Hypothalamus (tissue), 51 donors: Measurements from ENCODE around the gene C6orf136.

Source experiments
- DNase-seq, 51 donors: peaks; one replicate each; lab custom pipeline; 2025; lab: John Stamatoyannopoulos, UW

C6orf136 gene

DNA sequence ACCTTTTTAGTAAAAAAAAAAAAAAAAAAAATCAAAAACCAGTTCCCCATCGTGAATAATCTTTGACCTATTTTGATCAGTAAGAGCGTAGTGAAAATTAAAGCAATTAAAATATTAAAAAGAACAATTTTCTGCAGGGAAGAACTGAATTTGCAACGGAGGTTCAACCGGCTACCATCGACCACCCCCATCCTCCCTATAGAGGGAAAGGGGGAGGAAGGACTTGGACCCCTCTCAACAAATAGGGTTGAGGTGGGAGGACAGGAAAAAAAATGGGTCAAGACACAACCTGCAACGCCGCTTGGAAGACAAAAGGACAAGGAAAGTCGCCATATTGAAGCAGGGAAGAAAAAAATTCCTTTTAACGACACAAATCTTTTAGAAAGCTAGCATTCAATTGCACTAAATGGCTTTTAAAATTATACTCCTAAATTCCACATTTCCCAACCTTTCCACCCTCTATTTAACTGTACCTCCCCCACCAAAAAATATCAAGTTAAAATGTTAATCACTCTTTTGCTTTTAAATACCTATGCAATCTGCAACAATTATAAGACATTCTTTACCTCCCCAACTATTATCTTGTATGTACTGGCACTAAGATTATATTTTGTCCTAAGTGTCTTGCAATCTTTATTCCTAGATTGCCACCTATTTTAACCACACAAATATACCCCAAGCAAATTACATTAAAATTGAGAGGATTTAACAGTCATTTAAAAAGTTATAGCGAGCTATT, 31.5 kb upstream of the C6orf136 start:
- peak in 15 of 51 donors; percentile 6 to 82 (median 28) for DNase-seq

DNA sequence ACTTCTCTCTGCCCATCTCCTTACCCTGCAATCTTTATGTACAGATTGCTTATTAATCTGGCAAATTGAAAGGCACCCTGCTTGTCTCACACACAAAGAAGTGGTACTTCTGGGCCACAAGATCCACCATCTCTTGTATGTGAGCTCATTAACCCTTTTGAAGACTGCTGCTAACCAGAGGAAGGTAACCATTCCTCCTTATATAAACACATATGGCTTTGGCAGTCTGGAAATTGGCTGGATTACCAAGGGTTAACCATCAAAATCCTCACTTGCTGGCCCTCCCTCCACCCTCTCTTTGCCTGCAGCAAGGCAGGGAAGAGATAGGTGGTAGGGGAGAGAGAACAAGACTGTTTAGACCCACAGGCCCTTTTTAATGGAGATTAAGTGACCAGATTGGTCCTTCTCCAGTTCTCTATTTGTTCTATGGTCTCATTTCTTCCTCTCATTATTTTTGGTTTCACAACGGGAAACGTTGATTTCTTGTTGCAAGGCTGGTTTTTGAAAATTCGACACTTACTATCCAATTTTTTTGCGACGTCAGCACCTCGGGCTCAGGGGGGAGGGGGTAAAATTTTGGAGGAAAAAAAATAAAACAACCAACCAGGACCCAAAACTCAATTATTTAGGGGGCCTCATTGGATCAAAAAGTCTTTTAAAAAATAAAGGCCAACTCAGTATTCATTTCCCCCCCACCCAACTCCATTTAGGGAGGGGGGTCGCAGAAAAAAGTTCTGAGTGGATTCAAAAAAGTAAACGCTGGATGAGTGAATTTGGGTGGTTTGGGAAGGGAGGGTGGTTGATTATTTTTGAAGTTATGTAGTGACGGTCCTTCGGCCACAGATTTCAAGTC, 30.7 kb upstream of the C6orf136 start:
- peak in 2 of 51 donors; percentile 12 to 44 for DNase-seq

DNA sequence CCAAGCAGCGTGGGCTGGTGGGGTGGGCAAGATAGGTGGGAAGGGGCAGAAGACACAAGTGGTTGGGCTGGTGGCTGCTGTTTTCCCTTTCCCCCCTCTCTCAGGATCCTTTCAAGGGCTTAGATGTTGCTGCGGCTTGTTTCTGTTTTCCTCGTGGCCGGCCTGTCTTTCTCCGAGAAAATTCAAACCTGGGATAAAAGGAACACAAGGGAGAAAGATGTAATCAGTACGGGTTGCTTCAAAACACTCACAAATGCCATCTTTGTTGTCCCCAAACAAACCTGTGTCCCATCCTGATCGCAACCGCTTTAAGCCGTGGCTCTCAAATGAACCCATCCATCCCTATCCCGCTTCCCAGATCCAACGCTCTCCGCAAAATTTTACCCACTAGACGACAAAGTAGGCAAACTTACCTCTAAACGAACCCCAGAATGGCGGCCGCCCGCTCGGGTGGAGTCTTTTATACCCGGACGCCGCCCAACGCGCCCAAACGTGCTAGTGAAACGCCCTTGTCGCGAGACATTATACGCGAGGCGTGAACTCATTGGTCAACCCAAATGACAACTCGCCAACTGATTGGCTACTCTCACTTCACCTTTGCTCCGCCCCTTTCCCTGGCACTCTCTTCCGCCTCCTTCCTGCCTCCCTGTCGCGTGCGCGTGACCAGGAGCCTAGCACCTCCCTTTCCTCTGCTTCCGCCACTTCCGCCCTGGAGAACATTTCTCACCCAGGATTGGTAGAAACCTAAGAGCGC, 29.9 kb upstream of the C6orf136 start, which contains the start of gene PPP1R10:
PPP1R10 (minus strand) TSS at position 433 of the 754 bp plus-strand sequence. CDS start 7,299 bp downstream, outside the sequence.
- peak; percentile 64 to 100 (median 98) for DNase-seq

DNA sequence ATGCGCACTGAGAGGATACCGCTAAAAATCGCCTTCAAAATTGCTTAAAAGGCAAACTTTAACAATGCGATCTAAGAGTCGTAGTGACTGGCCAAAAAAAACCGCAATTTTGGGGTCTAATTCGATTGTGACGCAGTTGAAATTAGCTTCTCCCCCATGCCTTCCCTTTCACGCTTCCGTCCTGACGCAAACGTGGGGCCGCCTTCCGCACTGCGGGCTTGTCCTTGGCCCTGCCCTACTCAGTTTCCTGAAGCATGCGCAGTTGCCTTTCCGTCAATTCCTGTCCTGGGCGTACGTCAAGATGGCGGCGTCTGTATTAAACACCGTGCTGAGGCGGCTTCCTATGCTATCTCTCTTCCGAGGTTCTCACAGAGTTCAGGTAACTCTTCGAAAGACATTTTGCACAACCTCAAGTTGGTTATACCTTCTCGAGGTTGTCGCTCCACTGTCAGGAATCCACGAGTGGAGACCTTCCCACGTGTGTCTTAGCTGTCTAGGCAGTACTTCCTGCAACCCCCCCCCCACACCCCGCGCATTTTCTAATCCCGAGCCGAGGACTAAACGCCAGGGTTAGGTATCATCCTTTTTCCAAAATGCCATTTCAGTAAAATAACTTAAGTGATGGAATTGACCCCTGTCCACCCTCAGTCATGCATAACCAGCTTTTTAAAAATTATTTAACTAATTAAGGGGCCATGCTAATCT, 29.2 kb upstream of the C6orf136 start, which contains the start of gene MRPS18B:
MRPS18B (plus strand) TSS at position 276 of the 705 bp plus-strand sequence; CDS start at position 302, 26 bp downstream.
- DNase-seq = peak; percentile 62 to 100 (median 95)

DNA sequence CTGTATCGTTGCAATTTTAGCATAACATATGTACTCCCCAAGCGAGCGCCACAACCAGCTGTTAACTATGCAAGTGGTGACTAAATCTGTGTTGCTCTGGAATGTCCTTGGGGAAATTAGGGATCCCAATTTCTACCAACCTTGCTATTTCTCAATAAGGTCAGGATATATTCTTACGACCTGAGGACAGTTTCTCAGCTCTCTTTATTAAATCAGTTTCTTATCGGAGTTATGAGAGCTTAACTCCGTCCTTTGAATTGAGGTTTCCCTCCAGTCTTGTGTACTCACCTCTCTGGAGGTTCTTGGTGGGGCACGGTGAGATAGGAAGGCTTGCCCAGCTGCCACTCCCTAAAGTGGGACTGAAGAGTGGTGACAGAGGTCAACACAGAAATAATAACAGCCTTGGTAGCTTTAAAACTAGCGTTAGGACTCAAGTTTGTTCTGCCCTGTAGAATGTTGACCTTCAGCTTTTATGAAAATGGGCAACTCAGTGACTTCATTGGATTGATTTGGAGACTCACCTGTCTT, 28.6 kb upstream of the C6orf136 start:
- DNase-seq = no peak

DNA sequence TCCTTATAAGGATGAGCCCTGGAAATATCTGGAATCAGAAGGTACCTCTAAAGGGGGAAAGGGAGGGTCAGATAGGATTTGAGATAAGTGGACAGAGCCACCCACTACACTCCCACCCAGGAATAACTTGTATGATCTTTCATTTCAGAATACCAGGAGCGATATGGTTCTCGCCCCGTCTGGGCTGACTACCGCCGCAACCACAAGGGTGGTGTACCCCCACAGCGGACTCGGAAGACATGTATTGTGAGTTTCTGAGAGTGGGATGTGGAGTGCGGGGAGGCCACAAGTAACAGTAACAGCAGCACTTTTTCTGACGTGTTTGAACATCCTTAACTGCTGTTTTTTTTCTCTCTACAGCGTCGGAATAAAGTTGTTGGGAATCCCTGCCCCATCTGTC, 27.4 kb upstream of the C6orf136 start:
- no peak for DNase-seq

DNA sequence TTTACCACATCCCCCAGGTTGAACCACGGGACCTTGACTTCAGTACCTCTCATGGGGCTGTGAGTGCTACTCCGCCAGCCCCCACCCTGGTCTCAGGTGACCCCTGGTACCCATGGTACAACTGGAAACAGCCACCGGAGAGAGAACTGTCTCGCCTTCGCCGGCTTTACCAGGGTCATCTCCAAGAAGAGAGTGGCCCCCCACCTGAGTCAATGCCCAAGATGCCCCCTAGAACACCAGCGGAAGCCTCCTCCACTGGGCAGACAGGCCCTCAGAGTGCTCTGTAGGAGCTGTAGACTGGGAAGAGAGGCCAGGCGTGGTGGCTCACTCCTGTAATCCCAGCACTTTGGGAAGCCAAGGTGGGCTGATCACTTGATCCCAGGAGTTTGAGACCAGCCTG, 21.4 kb upstream of the C6orf136 start:
- no peak for DNase-seq

DNA sequence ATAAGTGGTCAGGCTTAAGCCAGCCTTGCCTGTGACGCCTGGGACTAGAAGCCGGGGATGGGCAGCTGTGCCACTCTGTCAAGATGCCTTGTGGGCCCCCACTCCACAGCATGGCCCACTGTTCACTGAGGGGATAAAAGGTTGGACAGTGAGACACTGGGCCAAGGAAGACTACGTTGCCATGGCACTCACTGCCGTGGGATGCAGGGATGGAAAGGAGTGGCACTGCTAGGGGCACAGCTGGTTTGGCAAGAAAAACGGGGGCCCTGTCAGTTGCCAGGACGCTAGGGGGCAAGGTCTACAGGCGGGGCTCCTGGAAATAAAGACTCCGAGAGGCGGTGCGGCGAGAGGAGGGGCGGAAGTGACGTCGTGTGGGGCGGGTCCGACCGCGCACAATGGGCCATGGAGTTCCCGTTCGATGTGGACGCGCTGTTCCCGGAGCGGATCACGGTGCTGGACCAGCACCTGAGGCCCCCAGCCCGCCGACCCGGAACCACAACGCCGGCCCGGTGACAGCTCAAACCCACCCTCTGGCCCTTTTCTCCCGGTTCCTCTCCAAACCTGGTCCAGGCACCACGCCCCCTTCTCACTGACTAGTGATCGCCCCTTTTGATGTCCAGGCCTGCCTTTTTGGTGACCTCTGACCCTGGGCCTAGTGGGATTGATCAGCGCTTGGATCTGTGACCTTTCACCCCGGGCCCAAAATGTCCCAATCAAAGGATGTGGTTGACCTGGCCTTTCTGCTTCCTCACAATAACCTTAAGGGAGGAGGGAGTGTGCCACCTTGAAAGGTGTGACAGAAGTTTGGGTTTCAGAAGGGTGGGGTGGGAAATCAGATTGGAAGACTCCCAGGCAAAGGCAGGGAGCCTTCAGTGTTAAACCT, 20.2 kb upstream of the C6orf136 start, which contains the start of gene ATAT1:
ATAT1 (plus strand) TSS at position 391 of the 883 bp plus-strand sequence.
- DNase-seq = peak; percentile 24 to 97 (median 85)

DNA sequence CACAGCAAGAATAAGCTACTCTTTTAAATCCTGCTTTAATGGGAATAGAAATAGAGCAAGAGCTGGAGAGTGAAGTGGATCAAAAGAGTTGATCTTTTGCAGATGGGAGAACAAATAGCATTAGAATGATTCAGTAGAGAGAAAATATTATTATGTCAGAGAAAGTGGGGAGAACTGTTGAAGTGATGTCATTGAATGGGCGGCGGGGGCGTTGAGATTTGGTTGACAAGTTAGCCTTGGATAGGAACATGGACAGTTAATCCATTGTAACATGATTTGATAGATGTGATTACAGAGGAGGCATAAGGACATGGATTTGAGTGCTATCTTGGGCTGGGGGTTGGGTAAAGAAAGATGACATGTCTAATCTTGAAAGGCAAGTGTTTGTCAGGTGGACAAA, 11.1 kb upstream of the C6orf136 start:
- DNase-seq = no peak

DNA sequence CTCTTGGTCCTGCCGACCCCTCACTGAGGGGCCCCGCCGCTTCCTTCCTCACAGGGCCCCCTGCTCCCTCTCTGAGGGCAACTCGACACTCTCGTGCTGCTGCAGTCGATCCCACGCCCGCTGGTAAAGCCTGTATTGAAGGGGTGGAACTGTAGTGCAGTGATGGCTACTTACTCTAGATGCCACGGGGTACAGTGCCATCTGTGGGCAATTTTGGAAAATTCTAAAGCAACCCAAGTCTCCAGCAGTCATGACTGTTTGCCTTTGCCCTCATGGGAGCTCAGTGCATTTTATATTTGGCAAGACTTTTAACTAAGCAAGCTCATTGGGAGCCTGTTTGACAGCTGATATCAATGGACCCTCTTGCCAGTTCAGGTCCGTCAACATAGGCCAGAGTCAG, 6.5 kb upstream of the C6orf136 start:
- DNase-seq = no peak

DNA sequence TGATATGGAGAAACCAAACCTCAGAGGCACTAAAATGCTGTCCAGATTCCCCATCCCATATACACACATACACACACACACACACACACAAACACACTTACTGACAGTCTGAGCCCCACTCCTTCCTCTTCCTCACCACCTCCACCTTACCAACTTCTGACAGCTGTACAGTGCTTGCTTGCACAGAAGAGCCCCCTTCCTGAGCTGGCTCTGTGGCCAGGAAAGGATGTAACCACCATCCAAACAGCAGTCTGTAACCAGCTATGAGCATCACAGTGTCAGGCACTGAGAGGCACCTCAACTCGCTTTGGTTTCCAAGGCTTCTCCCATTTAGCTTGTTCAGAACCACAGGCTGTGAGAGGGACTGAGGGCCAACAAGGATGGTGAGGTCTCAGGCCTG, 5.9 kb upstream of the C6orf136 start:
- no peak for DNase-seq

DNA sequence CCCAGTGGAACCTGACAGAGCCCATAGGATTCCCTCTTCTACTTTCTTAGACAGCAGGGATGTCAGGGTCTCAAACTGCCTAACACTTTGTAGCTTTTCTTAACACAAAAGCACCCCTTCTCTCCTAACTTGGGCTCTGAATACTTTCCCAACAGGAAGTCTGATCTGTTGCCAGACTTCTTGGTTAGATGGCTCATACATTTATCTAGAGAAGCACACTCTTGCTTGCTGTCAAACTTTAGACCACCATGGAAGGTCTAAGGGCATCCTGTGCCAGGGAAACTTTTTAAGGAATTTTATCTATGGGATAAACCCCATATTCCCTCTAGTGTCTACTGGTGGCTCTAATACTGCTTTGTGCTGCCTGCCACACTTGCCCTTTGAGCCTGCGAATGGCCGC, 3.3 kb upstream of the C6orf136 start:
- DNase-seq = no peak

DNA sequence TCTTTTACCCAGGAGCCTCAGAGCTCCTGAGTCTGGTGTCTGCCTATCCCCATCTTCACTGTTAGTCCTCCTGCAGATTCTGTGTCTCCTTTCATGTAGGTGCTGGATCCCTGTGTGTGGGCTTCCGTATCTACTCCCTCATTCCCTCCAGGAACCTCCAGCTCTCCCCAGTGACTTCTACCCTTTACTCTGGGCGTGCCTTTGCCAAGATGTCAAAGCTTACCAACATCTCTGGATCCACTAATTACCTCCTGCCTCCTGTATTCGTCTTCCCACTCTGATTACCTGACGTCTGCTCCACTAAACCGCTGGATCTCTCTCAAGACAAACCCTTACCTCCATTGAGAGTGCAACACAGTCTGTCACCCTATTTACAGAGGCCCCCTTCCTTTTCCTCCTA, 2.2 kb upstream of the C6orf136 start:
- DNase-seq = no peak

DNA sequence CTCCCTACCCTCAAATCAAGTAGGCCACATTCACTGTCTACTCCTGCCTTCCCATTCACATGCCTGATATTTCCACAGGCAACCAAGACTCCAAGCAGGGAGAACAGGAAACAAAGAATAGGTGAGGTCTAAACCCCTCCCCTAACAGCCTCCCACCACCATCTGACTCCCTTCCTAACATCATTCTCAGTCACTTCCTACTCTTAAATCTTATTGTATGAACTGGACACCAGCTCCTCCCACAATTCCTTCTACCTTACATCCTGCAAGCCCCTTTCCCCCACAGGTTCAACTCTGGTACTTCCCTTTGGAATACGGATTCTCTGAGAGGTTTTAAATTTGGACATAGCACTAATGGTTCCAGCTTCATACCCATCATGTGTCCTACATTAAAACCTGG, 944 bp upstream of the C6orf136 start:
- DNase-seq = no peak

DNA sequence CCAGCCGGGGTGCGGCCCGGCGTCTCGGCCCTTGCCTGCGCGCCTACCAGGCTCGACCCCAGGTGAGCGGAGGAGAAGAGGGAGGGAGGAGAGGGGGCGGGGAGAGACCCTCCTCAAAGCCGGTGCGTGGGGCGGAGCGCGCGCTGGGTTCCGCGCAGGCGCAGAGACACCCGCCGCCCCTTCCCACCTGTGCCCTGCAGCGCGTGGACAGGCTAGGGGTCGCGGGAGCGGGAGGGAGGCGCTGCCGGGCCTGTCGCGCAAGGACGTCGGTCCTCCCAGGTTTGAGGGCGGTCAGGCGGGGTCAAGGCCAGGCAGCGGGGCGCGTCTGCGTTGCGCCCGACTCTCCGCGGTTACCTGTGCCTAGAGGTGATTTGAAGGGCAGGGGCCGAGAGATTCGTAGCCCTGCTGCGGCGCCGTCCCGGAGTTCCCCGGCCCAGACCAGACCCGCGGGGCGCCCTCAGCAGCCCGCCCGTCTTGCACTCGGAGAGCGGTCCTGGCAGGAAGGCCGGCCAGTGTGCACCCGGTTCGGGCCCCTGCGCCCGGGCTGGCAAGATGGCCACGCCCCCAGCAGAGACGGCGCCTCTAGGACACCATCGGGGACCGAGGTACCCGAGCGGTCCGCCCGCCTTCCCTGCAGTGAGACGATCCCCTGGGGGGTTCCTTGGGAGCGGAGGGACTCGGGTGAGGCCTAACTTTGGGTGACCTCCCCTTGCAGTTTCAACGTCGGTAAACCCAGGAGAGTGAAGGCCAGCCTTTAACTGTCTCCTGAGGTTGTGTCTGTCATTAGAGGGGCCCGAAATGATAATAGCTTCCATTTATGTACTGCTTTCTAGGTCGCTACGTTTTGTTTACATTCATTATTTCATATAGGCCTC, 546 bp downstream of the C6orf136 start:
- peak in 50 of 51 donors; percentile 29 to 95 (median 72) for DNase-seq

DNA sequence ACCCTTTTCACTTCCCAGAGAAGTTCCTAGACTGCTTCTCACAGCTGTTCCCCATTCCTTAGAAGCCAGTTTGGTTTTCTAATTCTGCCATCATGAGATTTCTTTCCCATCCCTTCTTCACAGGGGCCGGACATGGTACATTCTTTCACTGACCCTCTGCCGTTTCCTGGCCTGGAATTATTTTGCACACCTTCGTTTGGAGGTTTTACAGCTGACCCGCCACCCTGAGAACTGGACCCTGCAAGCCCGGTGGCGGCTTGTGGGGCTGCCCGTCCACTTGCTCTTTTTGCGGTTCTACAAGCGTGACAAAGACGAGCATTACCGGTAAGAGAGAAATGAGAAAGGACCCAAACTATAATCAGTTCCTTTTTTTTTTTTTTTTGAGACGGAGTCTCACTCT, 4.2 kb downstream of the C6orf136 start:
- DNase-seq = no peak

DNA sequence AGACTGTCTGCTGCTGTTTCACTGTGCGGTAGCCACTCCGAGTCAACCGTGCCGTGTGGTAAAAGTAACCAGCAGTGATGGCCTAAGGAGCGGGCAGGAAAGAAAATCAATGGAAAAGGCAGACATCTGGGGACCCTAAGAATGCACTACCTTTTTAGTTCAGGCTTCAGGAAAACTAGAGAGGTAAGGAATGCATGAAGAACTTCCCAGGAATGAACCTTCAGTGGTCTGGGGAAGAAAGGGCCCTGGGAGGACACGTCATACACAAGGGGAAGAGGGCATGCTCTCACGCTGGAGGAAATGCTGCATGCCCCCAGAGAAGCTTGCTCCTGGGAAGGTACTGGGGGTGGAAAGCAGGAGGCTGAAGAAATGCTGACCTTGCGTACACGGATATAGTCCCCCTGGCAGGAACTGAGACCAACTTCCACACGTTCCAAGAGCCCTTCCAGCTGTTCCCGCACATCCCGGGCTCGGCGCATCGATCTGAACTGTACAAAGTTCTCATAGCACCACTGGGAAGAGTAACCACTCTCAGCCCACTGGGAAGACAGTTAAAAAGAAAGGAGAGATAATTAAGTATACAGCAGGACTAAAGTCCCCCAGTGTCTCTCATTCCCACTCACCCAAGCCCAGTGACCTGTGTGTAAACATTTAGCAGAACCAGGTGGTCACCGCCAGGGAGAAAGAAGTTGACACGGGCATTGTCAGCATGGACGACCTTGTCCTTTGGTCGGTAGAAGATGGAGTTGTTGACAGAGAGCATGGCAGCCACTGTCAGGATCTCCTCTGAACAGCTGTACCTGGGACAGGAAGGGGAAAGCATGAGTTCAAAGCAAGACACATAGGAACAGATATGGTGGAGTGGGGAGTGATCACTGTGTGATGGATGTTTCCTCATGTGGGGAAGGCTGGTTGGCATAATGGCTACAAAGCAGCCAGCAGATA, 8.1 kb downstream of the C6orf136 start:
- DNase-seq = no peak
